Breast epithelium (tissue), 4 donors: Measurements from ENCODE around the gene VPS13D. TPM values are rescaled to one million over a fixed set of nuclear protein-coding genes. Genes with fewer than 3 reads are reported as not detected.

ENCODE experiments used
- DNase-seq, 2 donors: peaks; one replicate each; pipeline ENCODE4 v3.0.0-alpha.2; 2019; ENCODE audit warnings: low spot score in 2 of 2
- H3K27ac ChIP-seq, 2 donors: fragments of 200-600 bp; sonication (generic) in 1 of 2; one replicate each; pipeline ENCODE4 v1.5.1; 2016 to 2019; ENCODE audit warnings: mild to moderate bottlenecking in 1 of 2
- H3K27me3 ChIP-seq, 2 donors: fragments of 200-600 bp; sonication (generic) in 1 of 2; one replicate each; pipeline versions ENCODE4 v1.5.1 to v1.6.0; 2017 to 2019; ENCODE audit warnings: control low read depth in 1 of 2, mild to moderate bottlenecking in 1 of 2
- H3K36me3 ChIP-seq: fragments of 200-600 bp; one replicate; pipeline ENCODE4 v1.5.1; 2019
- H3K4me1 ChIP-seq, 2 donors: fragments of 200-600 bp; sonication (generic); one replicate each; pipeline ENCODE4 v1.5.1; 2016 to 2019; ENCODE audit warnings: control low read depth in 1 of 2
- H3K4me3 ChIP-seq, 3 donors: fragments of 200-600 bp; sonication (generic); 1 replicate in 2 of 3; 2 replicates in 1 of 3; pipeline ENCODE4 v1.5.1; 2016 to 2019; ENCODE audit warnings: mild to moderate bottlenecking in 3 of 3, moderate library complexity in 2 of 3
- H3K9me3 ChIP-seq, 2 donors: fragments of 200-600 bp; sonication (generic) in 1 of 2; one replicate each; pipeline ENCODE4 v1.5.1; 2016 to 2019; ENCODE audit warnings: control low read depth in 1 of 2
- CTCF ChIP-seq, 3 donors: fragments of 450-650 bp; IDR thresholded peaks; one replicate each; pipeline ENCODE4 v1.5.1; 2016 to 2017; ENCODE audit warnings: antibody characterized with exemption in 3 of 3, mild to moderate bottlenecking in 3 of 3, moderate library complexity in 3 of 3
- POLR2A ChIP-seq: fragments of 450-650 bp; IDR thresholded peaks from one replicate; pipeline ENCODE4 v1.6.1; 2016; ENCODE audit warnings: antibody characterized with exemption, mild to moderate bottlenecking, moderate library complexity
- POLR2AphosphoS5 ChIP-seq, 3 donors: sonication (generic); formaldehyde crosslinking; IDR thresholded peaks; one replicate each; pipeline ENCODE4 v1.6.1; 2017; ENCODE audit warnings: antibody characterized with exemption in 3 of 3
- intact Hi-C: fragments of 100-400 bp; cut with DNase I; formaldehyde crosslinking; loops from one replicate; pipeline ENCODE4 v1.15.1; 2023; ENCODE audit warnings: low total_unique reads
- total RNA-seq, 3 donors: library from RNA; depleted of rRNA; stranded (reverse); fragments of >200 nt; gene quantifications; one replicate each; pipeline ENCODE4 v1.1.0, GENCODE V29; 2016

Gene VPS13D
- total RNA-seq, 3 donors from 2014 or later = 73.9 to 115 (median 96.4) TPM

GRCh38 chr1:12464598-12465056 is 234.8 kb downstream of the VPS13D start:
- intact Hi-C loops = no loop called here
- Histone ChIP-seq H3K4me3 (no peak overlapping the region), H3K4me1 (peaks cover 0 to 25% of the 10 kb centered on the region in 2 donors), H3K36me3 (no peaks in the 10 kb centered on the region), H3K9me3 (no peaks in the 10 kb centered on the region), H3K27ac (peak overlapping the region; percentile 73 to 79), H3K27me3 (no peaks in the 10 kb centered on the region)
- peak in 2 of 3 donors; percentile 54 to 61 for TF ChIP-seq POLR2AphosphoS5 (IDR thresholded peaks at IDR 0.05)
- no peak for TF ChIP-seq POLR2A
- no peak for TF ChIP-seq CTCF (IDR thresholded peaks at IDR 0.05)
- peak in 1 of 2 donors; percentile 77 for DNase-seq

- H3K27me3 ChIP-seq = no peaks in the 10 kb centered on the region
Observed at GRCh38 chr1:12465126-12465525, 235.3 kb downstream of the VPS13D start.

GRCh38 chr1:12466816-12467215 is 237.0 kb downstream of the VPS13D start:
- H3K27me3 ChIP-seq = no peaks in the 10 kb centered on the region
- intact Hi-C loops = no loop called here
- H3K9me3 ChIP-seq = no peaks in the 10 kb centered on the region
- no peak overlapping the region for H3K4me3 ChIP-seq
- TF ChIP-seq POLR2A = no peak
- TF ChIP-seq CTCF (IDR thresholded peaks at IDR 0.05) = no peak
- no peak for TF ChIP-seq POLR2AphosphoS5 (IDR thresholded peaks at IDR 0.05)
- DNase-seq = no peak
- H3K4me1 ChIP-seq = peaks cover 0 to 18% of the 10 kb centered on the region in 2 donors
- no peaks in the 10 kb centered on the region for H3K36me3 ChIP-seq
- H3K27ac ChIP-seq = no peak overlapping the region

More at GRCh38 chr1:12465126-12465525, 235.3 kb downstream of the VPS13D start:
- no peaks in the 10 kb centered on the region for H3K36me3 ChIP-seq
- intact Hi-C loops = no loop called here
- TF ChIP-seq POLR2AphosphoS5 (IDR thresholded peaks at IDR 0.05) = no peak
- no peak for TF ChIP-seq CTCF (IDR thresholded peaks at IDR 0.05)
- no peak for TF ChIP-seq POLR2A
- no peak overlapping the region for H3K4me3 ChIP-seq
- DNase-seq = no peak
- H3K4me1 ChIP-seq = peaks cover 0 to 25% of the 10 kb centered on the region in 2 donors
- no peaks in the 10 kb centered on the region for H3K9me3 ChIP-seq
- peak overlapping the region; percentile 73 to 79 for H3K27ac ChIP-seq

- no peak for TF ChIP-seq CTCF (IDR thresholded peaks at IDR 0.05)
- TF ChIP-seq POLR2A = no peak
- TF ChIP-seq POLR2AphosphoS5 (IDR thresholded peaks at IDR 0.05) = no peak
- no peaks in the 10 kb centered on the region for H3K9me3 ChIP-seq
- no peaks in the 10 kb centered on the region for H3K27me3 ChIP-seq
- H3K36me3 ChIP-seq = no peaks in the 10 kb centered on the region
- peaks cover 0 to 12% of the 10 kb centered on the region in 2 donors for H3K4me1 ChIP-seq
- no peak overlapping the region for H3K4me3 ChIP-seq
- intact Hi-C loops = no loop called here
- no peak overlapping the region for H3K27ac ChIP-seq
- DNase-seq = no peak
Observed at GRCh38 chr1:12467570-12468286, 237.9 kb downstream of the VPS13D start.

- H3K27me3 ChIP-seq = no peaks in the 10 kb centered on the region
- peaks cover 0 to 12% of the 10 kb centered on the region in 2 donors for H3K4me1 ChIP-seq
- H3K36me3 ChIP-seq = no peaks in the 10 kb centered on the region
- DNase-seq = no peak
- no peak overlapping the region for H3K27ac ChIP-seq
- no peak overlapping the region for H3K4me3 ChIP-seq
- intact Hi-C loops = no loop called here
- no peaks in the 10 kb centered on the region for H3K9me3 ChIP-seq
- no peak for TF ChIP-seq POLR2AphosphoS5 (IDR thresholded peaks at IDR 0.05)
- no peak for TF ChIP-seq POLR2A
- no peak for TF ChIP-seq CTCF (IDR thresholded peaks at IDR 0.05)
Observed at GRCh38 chr1:12468323-12468722, 238.5 kb downstream of the VPS13D start.
